Right lobe of liver (tissue), 6 donors: ENCODE measurements around the gene ADGRB3. TPM values are rescaled to one million over a fixed set of nuclear protein-coding genes. Genes with fewer than 3 reads are reported as not detected.

Source experiments
- ATAC-seq, 4 donors: fragments of 200-7000 bp; cut with Tn5 transposase; one replicate each; pipeline ENCODE4 v1.9.1; 2020; ENCODE audit warnings: mild to moderate bottlenecking in 4 of 4, moderate library complexity in 4 of 4
- DNase-seq, 3 donors: peaks; one replicate each; pipeline ENCODE4 v3.0.0-alpha.2; 2020
- H3K27ac ChIP-seq, 3 donors: fragments of 200-600 bp; one replicate each; pipeline ENCODE4 v1.8.0; 2022
- H3K27me3 ChIP-seq, 2 donors: fragments of 200-600 bp; one replicate each; pipeline ENCODE4 v1.8.0; 2022
- H3K36me3 ChIP-seq, 4 donors: fragments of 200-600 bp; sonication (generic) in 1 of 4; one replicate each; pipeline versions ENCODE4 v1.5.1 to v1.8.0; 2017 to 2022; ENCODE audit warnings: control low read depth in 1 of 4
- H3K4me1 ChIP-seq, 4 donors: fragments of 200-600 bp; sonication (generic) in 1 of 4; one replicate each; pipeline versions ENCODE4 v1.5.1 to v1.8.0; 2017 to 2022; ENCODE audit warnings: control low read depth in 1 of 4
- H3K4me3 ChIP-seq, 3 donors: fragments of 200-600 bp; one replicate each; pipeline ENCODE4 v1.8.0; 2022
- H3K9me3 ChIP-seq, 4 donors: fragments of 200-600 bp; sonication (generic) in 1 of 4; one replicate each; pipeline versions ENCODE4 v1.5.1 to v1.8.0; 2017 to 2022; ENCODE audit warnings: control low read depth in 1 of 4
- CTCF ChIP-seq, 4 donors: fragments of 200-600 bp in 3 of 4; fragments of 450-650 bp in 1 of 4; IDR thresholded peaks; one replicate each; pipeline versions ENCODE4 v1.5.1 to v1.8.0; 2016 to 2022; ENCODE audit warnings: antibody characterized with exemption in 4 of 4, mild to moderate bottlenecking in 2 of 4
- POLR2A ChIP-seq: fragments of 450-650 bp; IDR thresholded peaks from one replicate; pipeline ENCODE4 v1.6.1; 2017; ENCODE audit warnings: antibody characterized with exemption, mild to moderate bottlenecking
- WGBS: methylation state at CpG from one replicate; pipeline ENCODE4 v1.1.6; 2018; ENCODE audit warnings: low coverage, low lambda C conversion rate; ENCODE audit not compliant: insufficient coverage; ENCODE audit errors: missing lambda C conversion rate; 5-methylcytosine and 5-hydroxymethylcytosine counted together
- intact Hi-C, 2 donors: fragments of 100-400 bp; cut with DNase I; formaldehyde crosslinking; loops; one replicate each; pipeline versions ENCODE4 v1.11.2 to v1.14.1; 2022
- total RNA-seq, 6 experiments: library from RNA; depleted of rRNA in 2 of 6; stranded (reverse); fragments of >200 nt in 2 of 6; fragmentation: NEBNext Ultra II Directional in 3 of 6; extraction: Animal tissue kit (Norgen Biotek cat#: 25700) in 3 of 6; gene quantifications; one replicate each; pipeline versions ENCODE4 v1.1.0 to v1.2.4, GENCODE V29; 2016 to 2023
- donor health status: DM: no; HTN: yes; CAD: no.
- donor health status: DM: no; HTN: no; CAD: no.
- donor health status: DM: no; HTN: no; CAD: no.
- donor health status: DM: no; HTN: yes; CAD: no.
- donor health status: DM: no; HTN: yes; CAD: no.

ADGRB3 gene
- total RNA-seq, 6 experiments from 2014 or later, result 0.18 to 0.42 (median 0.24) TPM

- Histone ChIP-seq H3K4me3 (no peak overlapping the region), H3K9me3 (no peaks in the 10 kb centered on the region), H3K4me1 (no peaks in the 10 kb centered on the region), H3K36me3 (no peaks in the 10 kb centered on the region), H3K27me3 (no peaks in the 10 kb centered on the region), H3K27ac (no peak overlapping the region)
- TF ChIP-seq CTCF (IDR thresholded peaks at IDR 0.05) (no peak), POLR2A (no peak)
- intact Hi-C loops, result no loop called here
- ATAC-seq, result no peak
- no peak for DNase-seq
- 22% methylated on average over 1 of the region's 1 CpG for WGBS
These were observed 678.9 kb downstream of the ADGRB3 start for GRCh38 chr6:69314001-69314400.

- H3K36me3 ChIP-seq, result no peaks in the 10 kb centered on the region
- H3K27ac ChIP-seq, result no peak overlapping the region
- H3K27me3 ChIP-seq, result no peaks in the 10 kb centered on the region
- H3K4me1 ChIP-seq, result no peaks in the 10 kb centered on the region
- TF ChIP-seq CTCF (IDR thresholded peaks at IDR 0.05) (no peak), POLR2A (no peak)
- H3K4me3 ChIP-seq, result no peak overlapping the region
- no peaks in the 10 kb centered on the region for H3K9me3 ChIP-seq
- intact Hi-C loops, result no loop called here
- ATAC-seq (no peak), DNase-seq (no peak)
These were observed 679.4 kb downstream of the ADGRB3 start for GRCh38 chr6:69314531-69314930.

GRCh38 chr6:69331886-69332285 lies 696.8 kb downstream of the ADGRB3 start:
- Histone ChIP-seq H3K4me1 (no peaks in the 10 kb centered on the region), H3K36me3 (no peaks in the 10 kb centered on the region), H3K27ac (no peak overlapping the region), H3K4me3 (no peak overlapping the region), H3K9me3 (no peaks in the 10 kb centered on the region), H3K27me3 (no peaks in the 10 kb centered on the region)
- WGBS, result 62% methylated on average over 2 of the region's 2 CpGs
- TF ChIP-seq POLR2A (no peak), CTCF (IDR thresholded peaks at IDR 0.05) (no peak)
- intact Hi-C loops, result no loop called here
- no peak for DNase-seq
- no peak for ATAC-seq

- DNase-seq (no peak), ATAC-seq (no peak)
- no peak overlapping the region for H3K27ac ChIP-seq
- no peak overlapping the region for H3K4me3 ChIP-seq
- H3K9me3 ChIP-seq, result no peaks in the 10 kb centered on the region
- no peaks in the 10 kb centered on the region for H3K36me3 ChIP-seq
- no peaks in the 10 kb centered on the region for H3K4me1 ChIP-seq
- WGBS, result 33% methylated on average over 3 of the region's 3 CpGs
- TF ChIP-seq CTCF (IDR thresholded peaks at IDR 0.05) (no peak), POLR2A (no peak)
- intact Hi-C loops, result no loop called here
- H3K27me3 ChIP-seq, result no peaks in the 10 kb centered on the region
These were observed 702.2 kb downstream of the ADGRB3 start for GRCh38 chr6:69337311-69337710.

GRCh38 chr6:69338431-69339162 lies 703.5 kb downstream of the ADGRB3 start:
- DNase-seq (no peak), ATAC-seq (no peak)
- intact Hi-C loops, result no loop called here
- Histone ChIP-seq H3K4me1 (no peaks in the 10 kb centered on the region), H3K4me3 (no peak overlapping the region), H3K27me3 (no peaks in the 10 kb centered on the region), H3K9me3 (no peaks in the 10 kb centered on the region), H3K36me3 (no peaks in the 10 kb centered on the region), H3K27ac (no peak overlapping the region)
- TF ChIP-seq POLR2A (no peak), CTCF (IDR thresholded peaks at IDR 0.05) (no peak)
- WGBS, result 71% methylated on average over 5 of the region's 5 CpGs
